ENCODE results near the gene PMAIP1. TPM values are rescaled to one million over a fixed set of nuclear protein-coding genes. Genes with fewer than 3 reads are reported as not detected.

Gene PMAIP1
- total RNA-seq, 3 donors from 2014 or later (not counting 1 experiment from before 2014, with no cell fraction given): 211 to 514 (median 264) TPM

DNA sequence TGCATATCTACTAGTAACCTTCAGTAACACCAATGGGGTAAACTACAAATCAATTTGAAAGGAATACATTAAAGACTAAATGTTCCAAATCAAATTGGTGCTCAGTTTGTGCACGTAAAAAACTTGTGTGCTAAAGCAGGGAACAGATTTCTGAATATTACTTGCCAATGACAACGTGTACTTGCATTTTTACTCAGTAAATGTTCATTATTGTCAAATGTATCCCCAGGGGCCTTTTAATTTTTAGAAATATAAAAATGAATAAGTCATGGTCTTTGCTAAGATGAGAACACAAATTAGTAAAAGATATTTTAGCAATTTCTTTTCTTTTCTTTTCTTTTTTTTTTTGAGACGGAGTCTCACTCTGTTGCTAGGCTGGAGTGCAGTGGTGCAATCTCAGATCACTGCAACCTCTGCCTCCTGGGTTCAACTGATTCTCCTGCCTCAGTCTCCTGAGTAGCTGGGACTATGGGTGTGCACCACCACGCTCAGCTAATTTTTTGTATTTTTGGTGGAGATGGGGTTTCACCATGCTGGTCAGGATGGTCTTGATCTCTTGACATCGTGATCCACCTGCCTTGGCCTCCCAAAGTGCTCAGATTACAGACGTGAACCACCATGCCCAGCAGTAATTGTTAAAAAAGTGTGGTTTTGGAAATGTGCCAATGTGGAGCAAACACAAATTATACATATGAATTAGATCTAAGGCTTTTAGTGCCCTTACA is 52.6 kb downstream of the PMAIP1 start:
- H3K9me3 Mint-ChIP-seq: no peaks in the 10 kb centered on the region
- H3K4me1 ChIP-seq (ENCODE audit: control insufficient read depth, insufficient read depth, low read length): no peaks in the 10 kb centered on the region
- H3K4me1 Mint-ChIP-seq: no peaks in the 10 kb centered on the region
- no peak for DNase-seq
- peaks cover 5 to 6% of the 10 kb centered on the region in 2 donors for H3K27me3 Mint-ChIP-seq (ENCODE audit: low read depth in 2 of 2)
- no peak overlapping the region for H3K27ac Mint-ChIP-seq
- no peak overlapping the region for H3K4me3 ChIP-seq (ENCODE audit: low read length)
- intact Hi-C loops (cut with micrococcal nuclease): no loop called here
- no peak overlapping the region for H3K4me3 Mint-ChIP-seq
- H3K36me3 Mint-ChIP-seq: no peaks in the 10 kb centered on the region
- no peak for ATAC-seq
- TF ChIP-seq, protein P1, sequence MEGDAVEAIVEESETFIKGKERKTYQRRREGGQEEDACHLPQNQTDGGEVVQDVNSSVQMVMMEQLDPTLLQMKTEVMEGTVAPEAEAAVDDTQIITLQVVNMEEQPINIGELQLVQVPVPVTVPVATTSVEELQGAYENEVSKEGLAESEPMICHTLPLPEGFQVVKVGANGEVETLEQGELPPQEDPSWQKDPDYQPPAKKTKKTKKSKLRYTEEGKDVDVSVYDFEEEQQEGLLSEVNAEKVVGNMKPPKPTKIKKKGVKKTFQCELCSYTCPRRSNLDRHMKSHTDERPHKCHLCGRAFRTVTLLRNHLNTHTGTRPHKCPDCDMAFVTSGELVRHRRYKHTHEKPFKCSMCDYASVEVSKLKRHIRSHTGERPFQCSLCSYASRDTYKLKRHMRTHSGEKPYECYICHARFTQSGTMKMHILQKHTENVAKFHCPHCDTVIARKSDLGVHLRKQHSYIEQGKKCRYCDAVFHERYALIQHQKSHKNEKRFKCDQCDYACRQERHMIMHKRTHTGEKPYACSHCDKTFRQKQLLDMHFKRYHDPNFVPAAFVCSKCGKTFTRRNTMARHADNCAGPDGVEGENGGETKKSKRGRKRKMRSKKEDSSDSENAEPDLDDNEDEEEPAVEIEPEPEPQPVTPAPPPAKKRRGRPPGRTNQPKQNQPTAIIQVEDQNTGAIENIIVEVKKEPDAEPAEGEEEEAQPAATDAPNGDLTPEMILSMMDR (IDR thresholded peaks at IDR 0.05): no peak
- no peaks in the 10 kb centered on the region for H3K36me3 ChIP-seq (ENCODE audit: control insufficient read depth, insufficient read depth, low read length)
- WGBS (ENCODE audit: insufficient coverage): 77% methylated on average over 5 of the region's 6 CpGs
- no peaks in the 10 kb centered on the region for H3K9me3 ChIP-seq (ENCODE audit: control insufficient read depth, insufficient read depth, low read length)
- no peaks in the 10 kb centered on the region for H3K27me3 ChIP-seq (ENCODE audit: control insufficient read depth, insufficient read depth, low read length)
- H3K27ac ChIP-seq (ENCODE audit: low read length): no peak overlapping the region

Other genes with a start within 250 kb of the PMAIP1 start
- under 1 TPM in 1 of 3 donors, not detected in 2; 0.05 TPM for gene CCBE1, start 202.6 kb upstream of the PMAIP1 start, total RNA-seq